H4 (cell line): ENCODE data around the gene TACR1. TPM values are rescaled to one million over a fixed set of nuclear protein-coding genes. Genes with fewer than 3 reads are reported as not detected.

Experiments used
- DNase-seq: peaks from one replicate; pipeline ENCODE4 v3.0.0-alpha.2; 2015; ENCODE audit warnings: low spot score
- total RNA-seq: library from RNA; depleted of rRNA; stranded (reverse); fragments of >200 nt; shearing (Covaris generic); gene quantifications from 2 replicates; pipeline ENCODE4 v1.2.3, GENCODE V29; 2014; rRNA removed

TACR1 gene
- total RNA-seq, 1 experiment from 2014 or later, result 0.14 TPM

GRCh38 chr2:75022516-75022915, 176.8 kb downstream of the TACR1 start:
- DNase-seq, result no peak

- DNase-seq, result no peak
Observed at GRCh38 chr2:75021672-75022071, 177.6 kb downstream of the TACR1 start.

GRCh38 chr2:75020476-75020875, 178.8 kb downstream of the TACR1 start:
- DNase-seq, result no peak

GRCh38 chr2:75019790-75020189, 179.5 kb downstream of the TACR1 start:
- DNase-seq, result no peak

GRCh38 chr2:75018162-75018561, 181.2 kb downstream of the TACR1 start:
- DNase-seq, result no peak

GRCh38 chr2:75012080-75012479, 187.2 kb downstream of the TACR1 start:
- DNase-seq, result no peak

GRCh38 chr2:75010571-75010970, 188.7 kb downstream of the TACR1 start:
- no peak for DNase-seq

- no peak for DNase-seq
Observed at GRCh38 chr2:75007819-75008218, 191.5 kb downstream of the TACR1 start.

GRCh38 chr2:75007061-75007460, 192.3 kb downstream of the TACR1 start:
- no peak for DNase-seq

- DNase-seq, result no peak
Observed at GRCh38 chr2:75006041-75006440, 193.3 kb downstream of the TACR1 start.

GRCh38 chr2:75003773-75004172, 195.5 kb downstream of the TACR1 start:
- no peak for DNase-seq

- no peak for DNase-seq
Observed at GRCh38 chr2:75003276-75003675, 196.0 kb downstream of the TACR1 start.

- no peak for DNase-seq
Observed at GRCh38 chr2:75002007-75002406, 197.3 kb downstream of the TACR1 start.

- no peak for DNase-seq
Observed at GRCh38 chr2:74999468-74999867, 199.9 kb downstream of the TACR1 start.

Other genes starting within 250 kb of the TACR1 start
- 38.3 and 48.5 TPM in 2 replicates for gene POLE4, start 240.9 kb downstream of the TACR1 start, total RNA-seq